GM12878 (cell line): ENCODE data around the gene AKAP13. TPM values are rescaled to one million over a fixed set of nuclear protein-coding genes. Genes with fewer than 3 reads are reported as not detected.

Experiments used
- ATAC-seq: fragments of 200-7000 bp; cut with Tn5 transposase; 3 replicates; pipeline ENCODE4 v1.9.1; 2020; ENCODE audit warnings: mild to moderate bottlenecking, moderate library complexity
- BruUV-seq: library from RNA; stranded (reverse); fragments of 400-500 nt; replicated peaks from 2 replicates; lab custom pipeline; 2021; lab: Mats Ljungman, UMichigan
- CTCF ChIA-PET: fragments of 300-600 bp; sonication (Branson Sonifier 250); formaldehyde crosslinking; extraction: SDS; loops from one replicate; lab custom pipeline; 2021; ENCODE audit warnings: inconsistent platforms; lab: Yijun Ruan, JAX
- POLR2A ChIA-PET: fragments of 350-600 bp; formaldehyde crosslinking; extraction: SDS; loops from one replicate; lab custom pipeline; 2021; ENCODE audit warnings: inconsistent platforms; lab: Charles Lee
- RAD21 ChIA-PET: fragments of 300-600 bp; sonication (Branson Sonifier 250); formaldehyde crosslinking; loops from one replicate; lab custom pipeline; 2023; ENCODE audit warnings: antibody characterized with exemption; ENCODE audit not compliant: unreplicated experiment; lab: Charles Lee
- SMC1A ChIA-PET: fragments of 300-600 bp; sonication (Branson Sonifier 250); formaldehyde crosslinking; loops from one replicate; lab custom pipeline; 2023; ENCODE audit not compliant: unreplicated experiment, uncharacterized antibody; lab: Charles Lee
- DNase-seq: peaks from one replicate; pipeline ENCODE4 v3.0.0-alpha.2; 2011; ENCODE audit warnings: low read depth, low spot score
- FAIRE-seq: peaks from 3 replicates; lab custom pipeline; 2011; peaks lifted over from hg19 to GRCh38; lab: Jason Lieb, UNC
- H2AFZ ChIP-seq: 2 replicates; pipeline ENCODE4 v1.6.0; 2011; ENCODE audit warnings: low read depth, low read length, control low read depth; ENCODE audit not compliant: control insufficient read depth
- H3K27ac ChIP-seq: 2 replicates; pipeline ENCODE4 v1.5.1; 2011; ENCODE audit warnings: control low read depth; ENCODE audit not compliant: control insufficient read depth, insufficient read depth
- H3K27me3 ChIP-seq, 2 experiments: replicated peaks in 1 of 2; 2 replicates each; pipeline versions ENCODE4 v1.6.0 to v1.6.1; 2011; ENCODE audit warnings: low read length in 1 of 2; ENCODE audit not compliant: control insufficient read depth in 2 of 2, insufficient read depth in 2 of 2
- H3K36me3 ChIP-seq, 2 experiments: 2 replicates each; pipeline ENCODE4 v1.5.1; 2011; ENCODE audit warnings: low read length in 1 of 2; ENCODE audit not compliant: control insufficient read depth in 2 of 2, insufficient read depth in 2 of 2
- H3K4me1 ChIP-seq: 2 replicates; pipeline ENCODE4 v1.6.1; 2011; ENCODE audit warnings: mild to moderate bottlenecking, low read length, moderate library complexity, mixed read lengths; ENCODE audit not compliant: control insufficient read depth, insufficient read depth
- H3K4me2 ChIP-seq: 2 replicates; pipeline ENCODE4 v1.6.0; 2011; ENCODE audit warnings: control low read depth; ENCODE audit not compliant: control insufficient read depth, insufficient read depth
- H3K4me3 ChIP-seq: fragments of 200-600 bp; sonication (generic); 2 replicates; pipeline ENCODE4 v1.5.1; 2016
- H3K79me2 ChIP-seq: 2 replicates; pipeline ENCODE4 v1.6.0; 2011; ENCODE audit warnings: low read length; ENCODE audit not compliant: control insufficient read depth, insufficient read depth
- H3K9ac ChIP-seq: 2 replicates; pipeline ENCODE4 v1.8.0; 2011; ENCODE audit warnings: low read length, control low read depth, mixed read lengths; ENCODE audit not compliant: control insufficient read depth, insufficient read depth
- H3K9me3 ChIP-seq: replicated peaks from 3 replicates; pipeline ENCODE4 v1.5.1; 2011; ENCODE audit warnings: mild to moderate bottlenecking, low read length; ENCODE audit not compliant: control insufficient read depth, insufficient read depth
- H4K20me1 ChIP-seq: 2 replicates; pipeline ENCODE4 v1.6.0; 2011; ENCODE audit not compliant: control insufficient read depth, insufficient read depth
- BCL11A ChIP-seq: IDR thresholded peaks from 2 replicates; pipeline ENCODE4 v1.6.1; 2011; ENCODE audit warnings: low read depth, low read length
- CHD1 ChIP-seq: IDR thresholded peaks from 2 replicates; pipeline ENCODE4 v1.6.1; 2012; ENCODE audit warnings: low read depth, low read length, improper control_type of control experiment
- ESRRA ChIP-seq: IDR thresholded peaks from 2 replicates; pipeline ENCODE4 v1.6.1; 2012; ENCODE audit warnings: mild to moderate bottlenecking, low read length, improper control_type of control experiment
- FOXM1 ChIP-seq: IDR thresholded peaks from 2 replicates; pipeline ENCODE4 v1.6.1; 2012; ENCODE audit warnings: low read depth, mild to moderate bottlenecking, inconsistent platforms, low read length, moderate library complexity
- IKZF1 ChIP-seq: fragments of 450-650 bp; conservative IDR thresholded peaks from 2 replicates; pipeline ENCODE4 v1.6.1; 2017; ENCODE audit warnings: antibody characterized with exemption, mild to moderate bottlenecking
- IRF4 ChIP-seq: IDR thresholded peaks from 2 replicates; pipeline ENCODE4 v1.6.1; 2011; ENCODE audit warnings: low read depth, low read length
- MTA2 ChIP-seq: fragments of 450-650 bp; IDR thresholded peaks from 2 replicates; pipeline ENCODE4 v1.6.1; 2016; ENCODE audit warnings: low read depth, mild to moderate bottlenecking, moderate library complexity
- NR2C1 ChIP-seq: fragments of 450-650 bp; IDR thresholded peaks from 2 replicates; pipeline ENCODE4 v1.6.1; 2017; ENCODE audit warnings: antibody characterized with exemption, mild to moderate bottlenecking, moderate library complexity
- NR2F1 ChIP-seq: fragments of 450-650 bp; conservative IDR thresholded peaks from 2 replicates; pipeline ENCODE4 v1.6.1; 2017; ENCODE audit warnings: mild to moderate bottlenecking
- POLR2AphosphoS2 ChIP-seq: IDR thresholded peaks from 2 replicates; pipeline ENCODE4 v1.6.1; 2011; ENCODE audit warnings: low read depth, mild to moderate bottlenecking, low read length, improper control_type of control experiment, moderate library complexity
- REST ChIP-seq: IDR thresholded peaks from 2 replicates; pipeline ENCODE4 v1.6.1; 2012; ENCODE audit warnings: mild to moderate bottlenecking, low read depth, low read length
- SMC3 ChIP-seq: IDR thresholded peaks from 2 replicates; pipeline ENCODE4 v1.6.1; 2011; ENCODE audit warnings: low read length, improper control_type of control experiment, borderline replicate concordance
- STAT3 ChIP-seq: IDR thresholded peaks from 2 replicates; pipeline ENCODE4 v1.6.1; 2011; ENCODE audit warnings: low read depth, low read length, improper control_type of control experiment
- SUPT20H ChIP-seq: IDR thresholded peaks from 2 replicates; pipeline ENCODE4 v1.6.1; 2011; ENCODE audit warnings: low read depth, mild to moderate bottlenecking, low read length, moderate library complexity, borderline replicate concordance; ENCODE audit not compliant: control insufficient read depth
- TAF1 ChIP-seq: IDR thresholded peaks from 2 replicates; pipeline ENCODE4 v1.6.1; 2011; ENCODE audit warnings: mild to moderate bottlenecking, low read depth, low read length, borderline replicate concordance
- ZNF207 ChIP-seq: fragments of 450-650 bp; IDR thresholded peaks from 2 replicates; pipeline ENCODE4 v1.6.1; 2014; ENCODE audit warnings: antibody characterized with exemption, mild to moderate bottlenecking, borderline replicate concordance
- WGBS: methylation state at CpG from one replicate; pipeline ENCODE4 v1.1.6; 2016; ENCODE audit warnings: low lambda C conversion rate; ENCODE audit not compliant: insufficient replicate concordance, insufficient coverage; ENCODE audit errors: missing lambda C conversion rate; 5-methylcytosine and 5-hydroxymethylcytosine counted together
- in situ Hi-C: fragments of 300-500 bp; cut with MboI; formaldehyde crosslinking; loops from 9 replicates; pipeline ENCODE4 v1.14.3; 2018; ENCODE audit warnings: mixed read lengths
- intact Hi-C: fragments of 100-400 bp; cut with micrococcal nuclease; formaldehyde crosslinking; loops from one replicate; pipeline ENCODE4 v1.14.2; 2022; ENCODE audit not compliant: unreplicated experiment
- polyA plus RNA-seq, 11 experiments: library from polyadenylated mRNA; depleted of rRNA in 4 of 11; unstranded in 6 of 11; stranded (reverse) in 5 of 11; fragments of >200 nt; fragmentation: Nextera tagmentation in 4 of 11; fragmentation: Illumina TruSeq in 1 of 11; extraction: Ambion mirVana in 4 of 11; extraction: Trizol in 1 of 11; gene quantifications; 1 replicate in 1 of 11; 2 replicates in 10 of 11; pipeline versions ENCODE4 v1.2.1 to v1.2.3, GENCODE V29; 2011 to 2016; ENCODE audit warnings: inconsistent platforms in 2 of 11, missing spikeins in 2 of 11, low read depth in 1 of 11
- total RNA-seq, 4 experiments: library from RNA; depleted of rRNA in 3 of 4; stranded (reverse); fragments of >200 nt in 3 of 4; fragmentation: Illumina TruSeq in 1 of 4; extraction: Trizol in 1 of 4; gene quantifications; 2 replicates each; pipeline versions ENCODE4 v1.2.1 to v1.2.3, GENCODE V29; 2013 to 2021
- TF ChIP-seq, protein P1 (sequence below): fragments of 450-650 bp; IDR thresholded peaks from 2 replicates; pipeline ENCODE4 v1.6.1; 2017; ENCODE audit warnings: low read depth, mild to moderate bottlenecking, moderate library complexity

Gene AKAP13
- total and polyA plus RNA-seq, 10 of the 15 experiments (the other 5 are each of a cell fraction or from before 2014, with no cell fraction given) = 14.4 to 74.9 (median 55.1) TPM

- FAIRE-seq (no peak), ATAC-seq (no peak), DNase-seq (no peak)
- Histone ChIP-seq H3K9me3 (no peaks in the 10 kb centered on the region), H2AFZ (no peak overlapping the region), H4K20me1 (no peaks in the 10 kb centered on the region), H3K27me3 (no peaks in the 10 kb centered on the region), H3K4me1 (no peaks in the 10 kb centered on the region), H3K4me2 (no peak overlapping the region), H3K36me3 (peaks cover 0 to 7% of the 10 kb centered on the region in 2 experiments; a peak in 1 of 4 replicates), H3K27ac (no peak overlapping the region), H3K79me2 (no peaks in the 10 kb centered on the region), H3K4me3 (no peak overlapping the region), H3K9ac (no peak overlapping the region)
- CTCF ChIA-PET = no interaction called here
- intact Hi-C loops (no loop called here), in situ Hi-C loops (no loop called here)
- RAD21 ChIA-PET = no interaction called here
- BruUV-seq = no TSS peak
- SMC1A ChIA-PET = no interaction called here
- no peak for TF ChIP-seq TAF1
- TF ChIP-seq SMC3 = no peak
- TF ChIP-seq IRF4 = no peak
- no peak for TF ChIP-seq FOXM1
- TF ChIP-seq BCL11A = no peak
- TF ChIP-seq NR2F1 = no peak
- no peak for TF ChIP-seq CHD1
- TF ChIP-seq POLR2AphosphoS2 = no peak
- no peak for TF ChIP-seq STAT3
- TF ChIP-seq ESRRA = no peak
- TF ChIP-seq MTA2 = no peak
- no peak for TF ChIP-seq SUPT20H
- TF ChIP-seq NR2C1 = no peak
- no peak for TF ChIP-seq ZNF207
- TF ChIP-seq IKZF1 = no peak
- TF ChIP-seq, protein P1, sequence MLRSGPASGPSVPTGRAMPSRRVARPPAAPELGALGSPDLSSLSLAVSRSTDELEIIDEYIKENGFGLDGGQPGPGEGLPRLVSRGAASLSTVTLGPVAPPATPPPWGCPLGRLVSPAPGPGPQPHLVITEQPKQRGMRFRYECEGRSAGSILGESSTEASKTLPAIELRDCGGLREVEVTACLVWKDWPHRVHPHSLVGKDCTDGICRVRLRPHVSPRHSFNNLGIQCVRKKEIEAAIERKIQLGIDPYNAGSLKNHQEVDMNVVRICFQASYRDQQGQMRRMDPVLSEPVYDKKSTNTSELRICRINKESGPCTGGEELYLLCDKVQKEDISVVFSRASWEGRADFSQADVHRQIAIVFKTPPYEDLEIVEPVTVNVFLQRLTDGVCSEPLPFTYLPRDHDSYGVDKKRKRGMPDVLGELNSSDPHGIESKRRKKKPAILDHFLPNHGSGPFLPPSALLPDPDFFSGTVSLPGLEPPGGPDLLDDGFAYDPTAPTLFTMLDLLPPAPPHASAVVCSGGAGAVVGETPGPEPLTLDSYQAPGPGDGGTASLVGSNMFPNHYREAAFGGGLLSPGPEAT = no peak
- no peak for TF ChIP-seq REST
- POLR2A ChIA-PET = no interaction called here
- WGBS = 84% methylated on average over 4 of the region's 4 CpGs
Measured at GRCh38 chr15:85598219-85598618, 217.8 kb downstream of the AKAP13 start.
